Large intestine (tissue), 3 donors: Measurements from ENCODE around the gene TPCN1. TPM values are rescaled to one million over a fixed set of nuclear protein-coding genes. Genes with fewer than 3 reads are reported as not detected.

Source experiments
- DNase-seq, 2 donors: peaks; one replicate each; pipeline versions ENCODE4 v3.0.0 to v3.0.0-alpha.2; 2013
- H3K27ac ChIP-seq: one replicate; pipeline ENCODE4 v1.5.1; 2013; ENCODE audit warnings: low read length
- H3K27me3 ChIP-seq: 2 replicates; pipeline ENCODE4 v1.6.1; 2013; ENCODE audit warnings: low read length; ENCODE audit not compliant: control insufficient read depth, insufficient read depth
- H3K36me3 ChIP-seq: 2 replicates; pipeline ENCODE4 v1.6.1; 2013; ENCODE audit warnings: low read length; ENCODE audit not compliant: control insufficient read depth, insufficient read depth
- H3K4me1 ChIP-seq: one replicate; pipeline ENCODE4 v1.6.1; 2013; ENCODE audit warnings: low read length; ENCODE audit not compliant: control insufficient read depth, insufficient read depth
- H3K4me3 ChIP-seq: one replicate; pipeline ENCODE4 v1.5.1; 2013; ENCODE audit warnings: low read length
- H3K9me3 ChIP-seq: one replicate; pipeline ENCODE4 v1.6.1; 2013; ENCODE audit warnings: mild to moderate bottlenecking, low read depth, low read length, moderate library complexity; ENCODE audit not compliant: control insufficient read depth
- WGBS: methylation state at CpG from one replicate; pipeline ENCODE4 v1.1.5; 2013; ENCODE audit warnings: low lambda C conversion rate; ENCODE audit not compliant: insufficient coverage; 5-methylcytosine and 5-hydroxymethylcytosine counted together
- polyA plus RNA-seq: library from polyadenylated mRNA; unstranded; fragments of 120-200 nt; gene quantifications from one replicate; pipeline ENCODE4 v1.2.1, GENCODE V29; 2013

The TPCN1 gene
- polyA plus RNA-seq, 1 donor, result 65.5 TPM

DNA sequence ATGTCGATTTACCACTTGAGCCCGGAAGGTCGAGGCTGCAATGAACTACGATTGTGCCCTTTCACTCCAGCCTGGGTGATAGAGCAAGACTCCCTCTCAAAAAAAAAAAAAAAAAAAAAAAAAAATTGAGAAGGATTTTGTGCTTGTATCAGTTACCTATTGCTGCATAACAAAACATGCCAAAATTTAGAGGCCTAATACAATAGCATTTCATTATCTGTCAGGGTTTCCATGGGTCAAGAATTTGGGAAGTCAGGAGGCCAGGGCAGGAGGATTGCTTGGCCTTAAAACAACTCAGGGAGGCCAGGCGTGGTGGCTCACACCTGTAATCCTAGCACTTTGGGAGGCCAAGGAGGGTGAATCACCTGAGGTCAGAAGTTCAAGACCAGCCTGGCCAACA lies 118.3 kb downstream of the TPCN1 start:
- no peaks in the 10 kb centered on the region for H3K36me3 ChIP-seq
- no CpG with 5 or more reads among the region's 5 CpGs for WGBS
- DNase-seq, result no peak
- peaks cover 2% of the 10 kb centered on the region for H3K4me1 ChIP-seq
- H3K9me3 ChIP-seq, result no peaks in the 10 kb centered on the region
- no peak overlapping the region for H3K27ac ChIP-seq
- no peak overlapping the region for H3K4me3 ChIP-seq
- H3K27me3 ChIP-seq, result no peaks in the 10 kb centered on the region

DNA sequence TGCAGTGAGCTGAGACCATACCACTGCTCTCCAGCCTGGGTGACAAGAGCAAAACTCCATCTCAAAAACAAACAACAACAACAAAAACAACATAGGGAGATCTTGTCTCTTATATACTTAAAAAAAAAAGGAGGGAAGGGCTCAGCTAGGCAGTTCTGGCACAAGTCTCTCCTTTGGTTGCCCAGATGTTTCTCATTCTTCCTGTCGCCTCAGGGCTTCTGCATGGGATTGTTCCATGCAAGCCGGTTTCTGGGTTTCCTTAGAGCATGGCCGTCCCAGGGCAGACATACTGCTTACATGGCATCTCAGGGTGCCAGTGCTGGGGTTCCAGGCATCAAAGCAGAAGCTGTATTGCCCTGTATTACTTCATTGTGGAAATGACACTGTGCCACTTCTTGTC lies 118.8 kb downstream of the TPCN1 start:
- Histone ChIP-seq H3K4me1 (peaks cover 2% of the 10 kb centered on the region), H3K9me3 (no peaks in the 10 kb centered on the region), H3K4me3 (no peak overlapping the region), H3K27me3 (no peaks in the 10 kb centered on the region), H3K36me3 (no peaks in the 10 kb centered on the region), H3K27ac (no peak overlapping the region)
- DNase-seq, result no peak
- no CpG with 5 or more reads among the region's 3 CpGs for WGBS

DNA sequence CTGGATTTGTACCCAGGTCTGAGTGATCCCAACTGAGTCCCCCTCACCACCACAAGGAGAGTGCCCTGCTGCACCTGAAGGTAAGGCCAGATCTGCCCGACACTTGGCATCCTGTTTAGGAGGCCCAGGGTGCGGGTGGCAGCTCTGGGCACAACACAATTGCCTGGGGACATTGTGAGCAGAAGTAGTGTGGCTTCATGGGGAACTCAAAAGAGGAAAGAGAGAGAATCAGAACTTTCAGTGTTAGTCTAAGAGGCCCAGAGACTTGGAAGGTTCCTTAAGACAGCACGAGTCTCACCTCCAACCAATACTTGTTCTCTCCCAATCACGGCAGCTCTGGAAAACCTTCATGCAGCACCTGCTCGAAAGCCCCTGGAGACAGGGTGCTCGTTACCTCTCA lies 120.3 kb downstream of the TPCN1 start:
- Histone ChIP-seq H3K4me1 (no peaks in the 10 kb centered on the region), H3K27ac (no peak overlapping the region), H3K36me3 (no peaks in the 10 kb centered on the region), H3K9me3 (no peaks in the 10 kb centered on the region), H3K4me3 (no peak overlapping the region), H3K27me3 (no peaks in the 10 kb centered on the region)
- no peak for DNase-seq
- 67% methylated on average over 1 of the region's 6 CpGs for WGBS

DNA sequence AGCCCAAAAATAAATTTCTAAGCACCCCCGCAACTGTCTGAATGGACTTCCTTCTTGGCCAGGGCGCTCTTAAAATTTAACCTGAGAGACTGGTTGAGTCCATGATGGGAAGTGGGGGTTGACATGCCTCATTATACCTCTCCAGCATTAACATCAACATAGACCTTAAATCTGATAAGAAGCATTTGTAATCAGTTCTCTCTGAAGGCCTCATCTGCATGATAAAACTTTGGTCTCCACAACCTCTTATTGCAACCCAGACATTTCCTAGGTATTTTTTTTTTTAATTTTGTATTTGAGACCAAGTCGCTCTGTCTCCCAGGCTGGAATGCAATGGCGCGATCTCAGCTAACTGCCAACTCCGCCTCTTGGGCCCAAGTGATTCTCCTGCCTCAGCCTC lies 124.1 kb downstream of the TPCN1 start:
- H3K9me3 ChIP-seq, result no peaks in the 10 kb centered on the region
- H3K27ac ChIP-seq, result no peak overlapping the region
- peaks cover 4% of the 10 kb centered on the region for H3K27me3 ChIP-seq
- H3K4me3 ChIP-seq, result no peak overlapping the region
- WGBS, result no CpG with 5 or more reads among the region's 6 CpGs
- no peaks in the 10 kb centered on the region for H3K4me1 ChIP-seq
- H3K36me3 ChIP-seq, result no peaks in the 10 kb centered on the region
- DNase-seq, result no peak

DNA sequence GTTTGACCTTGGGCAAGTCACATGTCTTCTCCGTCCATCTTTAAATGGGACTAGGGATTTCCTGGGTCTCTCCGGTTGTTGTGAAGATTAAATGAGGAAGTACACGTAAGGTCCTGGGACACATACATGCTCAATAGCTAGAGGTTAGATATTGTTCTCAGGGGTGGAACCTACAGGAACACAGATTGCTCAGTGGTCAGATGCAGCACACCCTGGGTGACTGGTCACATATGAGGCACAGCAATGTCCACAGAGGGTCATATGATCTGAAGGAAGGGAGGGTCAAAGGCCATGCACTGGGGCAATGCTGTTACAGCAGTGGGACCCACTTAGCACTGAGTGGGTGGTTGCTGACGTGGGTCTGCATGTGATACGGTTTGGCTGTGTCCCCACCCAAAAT lies 125.1 kb downstream of the TPCN1 start:
- Histone ChIP-seq H3K4me1 (no peaks in the 10 kb centered on the region), H3K27me3 (peaks cover 4% of the 10 kb centered on the region), H3K9me3 (no peaks in the 10 kb centered on the region), H3K4me3 (no peak overlapping the region), H3K27ac (no peak overlapping the region), H3K36me3 (no peaks in the 10 kb centered on the region)
- DNase-seq, result no peak
- 100% methylated on average over 1 of the region's 5 CpGs for WGBS

DNA sequence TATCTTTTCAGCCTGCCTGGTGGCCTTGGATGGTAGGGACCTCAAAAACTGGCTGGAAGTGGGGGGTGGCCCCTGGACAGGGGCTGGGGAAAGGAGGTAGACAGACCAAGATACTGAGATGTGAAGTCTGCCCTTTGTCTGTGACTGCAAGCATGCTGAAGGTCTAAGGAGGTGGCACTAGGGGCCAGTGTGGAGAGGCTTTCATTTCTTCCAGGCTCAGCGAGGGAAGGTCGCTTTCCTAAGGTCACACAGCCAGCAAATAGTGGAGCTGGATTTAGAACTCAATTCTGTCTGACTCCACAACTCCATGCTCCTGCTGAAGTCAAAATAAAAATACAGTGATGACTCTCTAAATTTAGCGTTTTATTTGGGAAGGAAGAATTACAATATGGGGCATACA lies 125.8 kb downstream of the TPCN1 start:
- H3K36me3 ChIP-seq, result no peaks in the 10 kb centered on the region
- no peak overlapping the region for H3K4me3 ChIP-seq
- H3K27me3 ChIP-seq, result peaks cover 4% of the 10 kb centered on the region
- H3K9me3 ChIP-seq, result no peaks in the 10 kb centered on the region
- H3K4me1 ChIP-seq, result no peaks in the 10 kb centered on the region
- H3K27ac ChIP-seq, result no peak overlapping the region
- no peak for DNase-seq
- 100% methylated on average over 1 of the region's 3 CpGs for WGBS

DNA sequence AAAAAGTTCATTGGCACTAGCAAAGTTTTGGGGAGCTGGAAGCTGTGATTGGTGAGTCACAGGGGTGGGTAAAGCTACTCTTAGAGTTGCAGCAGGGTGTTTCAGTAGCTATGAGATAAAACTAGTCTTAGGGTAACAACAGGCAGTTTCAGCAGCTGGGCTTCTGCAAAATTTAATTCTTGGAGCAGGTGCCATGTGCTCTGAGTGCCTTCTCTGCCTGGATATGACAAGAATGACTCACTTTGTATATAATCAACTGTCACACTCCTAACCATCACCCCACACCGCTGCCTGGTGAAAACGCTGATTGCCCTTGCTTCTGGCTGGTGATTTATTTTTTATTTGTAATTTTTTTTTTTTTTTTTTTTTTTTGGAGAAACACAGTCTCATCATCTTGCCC lies 126.6 kb downstream of the TPCN1 start:
- Histone ChIP-seq H3K4me1 (no peaks in the 10 kb centered on the region), H3K27me3 (peaks cover 4% of the 10 kb centered on the region), H3K9me3 (no peaks in the 10 kb centered on the region), H3K4me3 (no peak overlapping the region), H3K27ac (no peak overlapping the region), H3K36me3 (no peaks in the 10 kb centered on the region)
- DNase-seq, result no peak
- no CpG with 5 or more reads among the region's 2 CpGs for WGBS

Other genes starting within 250 kb of the TPCN1 start
- gene OAS2, start 242.9 kb upstream of the TPCN1 start, polyA plus RNA-seq, result 2.9 TPM
- 9.1 TPM for gene DTX1, start 164.7 kb upstream of the TPCN1 start, polyA plus RNA-seq
- gene RASAL1, start 85.7 kb upstream of the TPCN1 start, polyA plus RNA-seq, result 0.69 TPM
- gene CFAP73, start 71.7 kb upstream of the TPCN1 start, polyA plus RNA-seq, result 0.34 TPM
- 51.1 TPM for gene DDX54, start 36.0 kb upstream of the TPCN1 start, polyA plus RNA-seq
- 13.8 TPM for gene RITA1, start 35.7 kb upstream of the TPCN1 start, polyA plus RNA-seq
- 18.1 TPM for gene SLC8B1, start 113.6 kb downstream of the TPCN1 start, polyA plus RNA-seq
- 21.2 TPM for gene PLBD2, start 137.1 kb downstream of the TPCN1 start, polyA plus RNA-seq
- 0.31 TPM for gene SDS, start 182.4 kb downstream of the TPCN1 start, polyA plus RNA-seq
- gene SDSL, start 200.9 kb downstream of the TPCN1 start, polyA plus RNA-seq, result 17.4 TPM